HepG2 (cell line): ENCODE measurements around the gene TGM3. TPM values are rescaled to one million over a fixed set of nuclear protein-coding genes. Genes with fewer than 3 reads are reported as not detected.

Experiments used
- ATAC-seq: fragments of 200-7000 bp; cut with Tn5 transposase; 3 replicates; pipeline ENCODE4 v1.9.1; 2020; ENCODE audit warnings: mild to moderate bottlenecking, moderate library complexity
- BruUV-seq: library from RNA; stranded (reverse); fragments of 400-500 nt; replicated peaks from 2 replicates; lab custom pipeline; 2021; lab: Mats Ljungman, UMichigan
- CTCF ChIA-PET: fragments of 300-600 bp; formaldehyde crosslinking; extraction: SDS; loops from one replicate; lab custom pipeline; 2021; ENCODE audit warnings: low total read pairs, inconsistent platforms, low intra/inter-chr PET ratio; lab: Yijun Ruan, JAX
- POLR2A ChIA-PET: fragments of 350-600 bp; sonication (Branson Sonifier 250); formaldehyde crosslinking; loops from one replicate; lab custom pipeline; 2020; ENCODE audit warnings: antibody characterized with exemption, inconsistent platforms; lab: Yijun Ruan, JAX
- DNase-seq: peaks from one replicate; pipeline ENCODE4 v3.0.0-alpha.2; 2015; ENCODE audit warnings: low spot score
- FAIRE-seq: peaks from 3 replicates; lab custom pipeline; 2011; peaks lifted over from hg19 to GRCh38; lab: Jason Lieb, UNC
- H2AFZ ChIP-seq: one replicate; pipeline ENCODE4 v1.6.1; 2011; ENCODE audit warnings: low read length, inconsistent platforms
- H3K27ac ChIP-seq: fragments of 300-600 bp; 3 replicates; pipeline ENCODE4 v1.8.0; 2011; ENCODE audit warnings: mixed run types, mild to moderate bottlenecking, mixed read lengths, low read length, inconsistent platforms; ENCODE audit not compliant: insufficient read depth; ENCODE audit errors: extremely low read length
- H3K27me3 ChIP-seq, 2 experiments: fragments of 200-600 bp in 1 of 2; 2 replicates in 1 of 2; 3 replicates in 1 of 2; pipeline versions ENCODE4 v1.6.0 to v1.8.0; 2011; ENCODE audit warnings: low read length in 2 of 2, mild to moderate bottlenecking in 2 of 2, moderate library complexity in 2 of 2, inconsistent platforms in 1 of 2; ENCODE audit not compliant: insufficient read depth in 2 of 2, control insufficient read depth in 1 of 2
- H3K36me3 ChIP-seq, 2 experiments: fragments of 200-600 bp in 1 of 2; replicated peaks in 1 of 2; 2 replicates in 1 of 2; 3 replicates in 1 of 2; pipeline versions ENCODE4 v1.5.1 to v1.8.0; 2011; ENCODE audit warnings: low read length in 2 of 2, inconsistent platforms in 1 of 2; ENCODE audit not compliant: insufficient read depth in 2 of 2, control insufficient read depth in 1 of 2
- H3K4me1 ChIP-seq: 2 replicates; pipeline ENCODE4 v1.5.1; 2012; ENCODE audit warnings: low read length, inconsistent platforms; ENCODE audit not compliant: insufficient read depth
- H3K4me2 ChIP-seq: 2 replicates; pipeline ENCODE4 v1.6.0; 2011; ENCODE audit warnings: low read depth, low read length, inconsistent platforms
- H3K4me3 ChIP-seq, 3 experiments: fragments of 200-600 bp in 1 of 3; sonication (generic), shearing (Covaris generic) in 1 of 3; replicated peaks in 1 of 3; 2 replicates each; pipeline ENCODE4 v1.5.1; 2011 to 2016; ENCODE audit warnings: low read length in 3 of 3, inconsistent platforms in 2 of 3, low read depth in 2 of 3, mild to moderate bottlenecking in 2 of 3, control low read depth in 1 of 3, mixed read lengths in 1 of 3; ENCODE audit not compliant: insufficient read depth in 1 of 3
- H3K79me2 ChIP-seq: one replicate; pipeline ENCODE4 v1.6.1; 2011; ENCODE audit warnings: low read length, inconsistent platforms; ENCODE audit not compliant: insufficient read depth
- H3K9ac ChIP-seq: 2 replicates; pipeline ENCODE4 v1.6.0; 2011; ENCODE audit warnings: mild to moderate bottlenecking, low read depth, low read length, inconsistent platforms; ENCODE audit not compliant: insufficient read depth
- H3K9me3 ChIP-seq: 2 replicates; pipeline ENCODE4 v1.5.1; 2012; ENCODE audit warnings: mild to moderate bottlenecking, low read length
- H4K20me1 ChIP-seq: 2 replicates; pipeline ENCODE4 v1.6.0; 2011; ENCODE audit warnings: inconsistent platforms, mild to moderate bottlenecking, low read length, moderate library complexity; ENCODE audit not compliant: insufficient read depth
- GATAD2A ChIP-seq: IDR thresholded peaks from 2 replicates; pipeline ENCODE4 v1.6.1; 2016
- KDM1A ChIP-seq: IDR thresholded peaks from 2 replicates; pipeline ENCODE4 v1.6.1; 2016; ENCODE audit warnings: missing compliant biosample characterization
- NFIB ChIP-seq: sonication (generic); formaldehyde crosslinking; IDR thresholded peaks from 2 replicates; pipeline ENCODE4 v1.9.0; 2021; ENCODE audit warnings: missing genetic modification reagents, mild to moderate bottlenecking, borderline replicate concordance
- RARA ChIP-seq: IDR thresholded peaks from 2 replicates; pipeline ENCODE4 v1.6.1; 2016; ENCODE audit warnings: missing genetic modification reagents, missing compliant biosample characterization
- YEATS4 ChIP-seq: sonication (generic); formaldehyde crosslinking; IDR thresholded peaks from 2 replicates; pipeline ENCODE4 v1.4.0; 2020; ENCODE audit warnings: missing genetic modification reagents, borderline replicate concordance
- ZBTB7A ChIP-seq: sonication (generic); formaldehyde crosslinking; IDR thresholded peaks from 2 replicates; pipeline ENCODE4 v1.8.0; 2022; ENCODE audit warnings: mild to moderate bottlenecking, missing genetic modification reagents
- ZNF318 ChIP-seq: sonication (generic); formaldehyde crosslinking; IDR thresholded peaks from 2 replicates; pipeline ENCODE4 v1.4.0; 2020; ENCODE audit warnings: mild to moderate bottlenecking, missing genetic modification reagents
- ZNF577 ChIP-seq: sonication (generic); formaldehyde crosslinking; IDR thresholded peaks from 2 replicates; pipeline ENCODE4 v1.4.0; 2020; ENCODE audit warnings: mild to moderate bottlenecking, low read depth, missing genetic modification reagents, borderline replicate concordance
- WGBS: methylation state at CpG from one replicate; pipeline ENCODE4 v1.1.6; 2017; ENCODE audit warnings: low lambda C conversion rate; 5-methylcytosine and 5-hydroxymethylcytosine counted together
- in situ Hi-C: cut with HindIII; loops from 2 replicates; pipeline ENCODE4 v1.10.0; 2017; ENCODE audit warnings: low pct_unique_long_range_greater_than_20kb; ENCODE audit not compliant: extremely low pct_ligation_motif_present
- intact Hi-C: fragments of 100-400 bp; cut with micrococcal nuclease; formaldehyde crosslinking; loops from one replicate; pipeline ENCODE4 v1.10.0; 2022; ENCODE audit not compliant: unreplicated experiment
- polyA plus RNA-seq, 8 experiments: library from polyadenylated mRNA; depleted of rRNA in 3 of 8; stranded (reverse) in 7 of 8; unstranded in 1 of 8; fragments of >200 nt; fragmentation: Illumina TruSeq in 4 of 8; extraction: Trizol in 4 of 8; gene quantifications; 2 replicates each; pipeline versions ENCODE4 v1.2.1 to v1.2.3, GENCODE V29; 2011 to 2016; ENCODE audit warnings: low read depth in 4 of 8, missing spikeins in 1 of 8, mixed read lengths in 1 of 8; ENCODE audit not compliant: insufficient read depth in 1 of 8
- total RNA-seq, 5 experiments: library from RNA; depleted of rRNA; stranded (reverse); fragments of >200 nt; fragmentation: Illumina TruSeq; extraction: Trizol; gene quantifications; 2 replicates each; pipeline ENCODE4 v1.2.3, GENCODE V29; 2016; ENCODE audit warnings: low read depth in 1 of 5

TGM3 gene
- total and polyA plus RNA-seq, 2 of the 13 experiments (the other 11 are each of a cell fraction or from before 2014, with no cell fraction given): not detected

DNA sequence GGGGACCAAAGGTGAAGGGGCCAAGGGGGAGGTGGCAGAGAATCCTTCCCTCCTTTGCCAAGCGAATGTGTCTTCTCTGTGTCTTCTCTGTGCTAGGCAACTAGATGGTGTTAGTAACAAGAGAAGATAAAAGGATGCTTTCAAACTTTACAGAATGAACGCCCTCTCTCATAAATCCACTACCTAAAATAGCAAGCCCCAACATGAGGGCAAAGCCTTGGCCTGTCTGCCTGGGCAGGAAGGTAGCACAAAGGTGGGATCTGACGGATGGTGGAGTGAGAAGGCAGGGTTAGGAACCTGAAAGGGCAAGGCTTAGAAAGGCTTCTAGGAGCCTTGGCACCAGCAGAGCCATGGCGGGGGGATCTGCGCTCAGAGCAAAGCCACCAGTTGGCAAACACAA, 13.6 kb upstream of the TGM3 start:
- POLR2A ChIA-PET: no interaction called here
- ATAC-seq (no peak), DNase-seq (no peak)
- Histone ChIP-seq H3K4me3 (no peak overlapping the region), H3K79me2 (no peaks in the 10 kb centered on the region), H3K9me3 (no peaks in the 10 kb centered on the region), H3K27me3 (peaks cover 0 to 11% of the 10 kb centered on the region in 2 experiments; a peak in 2 of 5 replicates)
- CTCF ChIA-PET: no interaction called here
- in situ Hi-C loops: no loop called here
- intact Hi-C loops: no loop called here
- no peak for TF ChIP-seq NFIB (CRISPR knock-in tag)
- TF ChIP-seq ZNF577: no peak
- no peak for TF ChIP-seq KDM1A (CRISPR knock-in tag)
- TF ChIP-seq ZBTB7A (CRISPR knock-in tag): no peak
- no peak for TF ChIP-seq GATAD2A (CRISPR knock-in tag)
- no peak for TF ChIP-seq ZNF318 (CRISPR knock-in tag)
- no peak for TF ChIP-seq YEATS4 (CRISPR knock-in tag)
- TF ChIP-seq RARA: no peak
- TF ChIP-seq, all 625 proteins: peak for 0
- H2AFZ ChIP-seq: no peak overlapping the region
- no peak overlapping the region for H3K4me2 ChIP-seq
- H3K9ac ChIP-seq: no peak overlapping the region
- no TSS peak for BruUV-seq
- no peak for FAIRE-seq
- 58% methylated on average over 5 of the region's 5 CpGs for WGBS
- H4K20me1 ChIP-seq: no peaks in the 10 kb centered on the region
- no peaks in the 10 kb centered on the region for H3K36me3 ChIP-seq
- no peak overlapping the region for H3K27ac ChIP-seq
- H3K4me1 ChIP-seq: peaks cover 6% of the 10 kb centered on the region; the same call in 1 of the 2 replicates
